GM13976 (cell line): ENCODE measurements around the gene C14orf132.

Experiments used
- DNase-seq: peaks from one replicate; pipeline ENCODE4 v3.0.0; 2012; ENCODE audit warnings: low spot score
- CTCF ChIP-seq: IDR thresholded peaks from 2 replicates; pipeline ENCODE4 v1.5.1; 2012; ENCODE audit warnings: borderline replicate concordance, mild to moderate bottlenecking; ENCODE audit not compliant: insufficient read depth; ENCODE audit errors: extremely low read depth, missing control alignments, control extremely low read depth
- in situ Hi-C: fragments of 300-500 bp; cut with MboI; formaldehyde crosslinking; loops from one replicate; pipeline ENCODE4 v1.12.0; 2022; ENCODE audit warnings: low sequenced_read_pairs, mixed read lengths, inconsistent platforms; ENCODE audit not compliant: unreplicated experiment

The C14orf132 gene

GRCh38 chr14:96114002-96114401 lies 74.8 kb downstream of the C14orf132 start:
- in situ Hi-C loops: loop anchor here (25.0 kb wide), 1 partner anchor 323 kb away; no protein-coding TSS in a partner anchor
- no peak for TF ChIP-seq CTCF
- no peak for DNase-seq

- DNase-seq: no peak
- in situ Hi-C loops: loop anchor here (25.0 kb wide), 1 partner anchor 320 kb away; no protein-coding TSS in a partner anchor
- no peak for TF ChIP-seq CTCF
These were observed 78.1 kb downstream of the C14orf132 start for GRCh38 chr14:96117101-96117897.

- in situ Hi-C loops: loop anchor here (25.0 kb wide), 1 partner anchor 319 kb away; no protein-coding TSS in a partner anchor
- TF ChIP-seq CTCF: no peak
These were observed 78.8 kb downstream of the C14orf132 start for GRCh38 chr14:96117960-96118359.

GRCh38 chr14:96118391-96118790 lies 79.2 kb downstream of the C14orf132 start:
- TF ChIP-seq CTCF: no peak
- in situ Hi-C loops: loop anchor here (25.0 kb wide), 1 partner anchor 319 kb away; no protein-coding TSS in a partner anchor
- DNase-seq: no peak

More at GRCh38 chr14:96117960-96118359, 78.8 kb downstream of the C14orf132 start:
- no peak for DNase-seq

- in situ Hi-C loops: loop anchor here (25.0 kb wide), 1 partner anchor 317 kb away; no protein-coding TSS in a partner anchor
- no peak for DNase-seq
- no peak for TF ChIP-seq CTCF
These were observed 80.8 kb downstream of the C14orf132 start for GRCh38 chr14:96119947-96120346.

GRCh38 chr14:96120392-96120791 lies 81.2 kb downstream of the C14orf132 start:
- TF ChIP-seq CTCF: no peak
- no peak for DNase-seq
- in situ Hi-C loops: loop anchor here (25.0 kb wide), 1 partner anchor 317 kb away; no protein-coding TSS in a partner anchor
